Neuronal stem cell (in vitro differentiated cells): ENCODE data around the gene GABBR2.
"Not testable (repeated sequence)": the region's sequence is repeated elsewhere in the genome, so short reads cannot be mapped to it uniquely, and the experiment has no call there.

Source experiments
- DNase-seq: peaks from one replicate; pipeline ENCODE4 v3.0.0-alpha.2; 2013; ENCODE audit warnings: low spot score
- H2AFZ ChIP-seq: one replicate; pipeline ENCODE4 v1.6.1; 2013; ENCODE audit warnings: mild to moderate bottlenecking, low read length, inconsistent platforms
- H2AK5ac ChIP-seq: 2 replicates; pipeline ENCODE4 v1.6.1; 2013; ENCODE audit warnings: low read depth, mild to moderate bottlenecking, inconsistent platforms, low read length, moderate library complexity, mixed read lengths
- H2BK120ac ChIP-seq: 2 replicates; pipeline ENCODE4 v1.6.1; 2013; ENCODE audit warnings: low read depth, mild to moderate bottlenecking, inconsistent platforms, low read length, moderate library complexity, mixed read lengths
- H2BK12ac ChIP-seq: one replicate; pipeline ENCODE4 v1.6.1; 2013; ENCODE audit warnings: low read length, inconsistent platforms
- H2BK15ac ChIP-seq: 2 replicates; pipeline ENCODE4 v1.6.1; 2013; ENCODE audit warnings: mild to moderate bottlenecking, low read length, inconsistent platforms, mixed read lengths
- H2BK5ac ChIP-seq: one replicate; pipeline ENCODE4 v1.6.1; 2013; ENCODE audit warnings: inconsistent platforms, mild to moderate bottlenecking, low read length, moderate library complexity
- H3K14ac ChIP-seq: one replicate; pipeline ENCODE4 v1.6.1; 2013; ENCODE audit warnings: low read length, inconsistent platforms
- H3K18ac ChIP-seq: 2 replicates; pipeline ENCODE4 v1.6.1; 2013; ENCODE audit warnings: low read length, inconsistent platforms
- H3K23ac ChIP-seq: 2 replicates; pipeline ENCODE4 v1.6.1; 2013; ENCODE audit warnings: low read depth, mild to moderate bottlenecking, mixed read lengths, low read length, inconsistent platforms; ENCODE audit not compliant: poor library complexity
- H3K27ac ChIP-seq: replicated peaks from 3 replicates; pipeline ENCODE4 v1.5.1; 2013; ENCODE audit warnings: low read length, inconsistent platforms
- H3K27me3 ChIP-seq, 3 experiments: 2 replicates each; pipeline ENCODE4 v1.6.1; 2013; ENCODE audit warnings: low read length in 3 of 3, mild to moderate bottlenecking in 2 of 3, inconsistent platforms in 1 of 3, low read depth in 1 of 3, mixed read lengths in 1 of 3, moderate library complexity in 1 of 3; ENCODE audit not compliant: control insufficient read depth in 3 of 3, insufficient read depth in 3 of 3
- H3K36me3 ChIP-seq, 2 donors: replicated peaks in 1 of 2; 2 replicates each; pipeline ENCODE4 v1.6.1; 2013; ENCODE audit warnings: low read length in 2 of 2; ENCODE audit not compliant: control insufficient read depth in 2 of 2, insufficient read depth in 2 of 2
- H3K4ac ChIP-seq: 2 replicates; pipeline ENCODE4 v1.6.1; 2013; ENCODE audit warnings: inconsistent platforms, mild to moderate bottlenecking, low read length, moderate library complexity
- H3K4me1 ChIP-seq, 2 donors: 1 replicate in 1 of 2; 2 replicates in 1 of 2; pipeline ENCODE4 v1.6.1; 2013; ENCODE audit warnings: low read length in 2 of 2, low read depth in 1 of 2; ENCODE audit not compliant: control insufficient read depth in 2 of 2, insufficient read depth in 1 of 2
- H3K4me2 ChIP-seq: one replicate; pipeline ENCODE4 v1.6.1; 2013; ENCODE audit warnings: mild to moderate bottlenecking, low read length, inconsistent platforms; ENCODE audit not compliant: insufficient read depth, poor library complexity, severe bottlenecking
- H3K4me3 ChIP-seq, 2 donors: 2 replicates each; pipeline ENCODE4 v1.5.1; 2013; ENCODE audit warnings: low read length in 2 of 2, mild to moderate bottlenecking in 2 of 2, inconsistent platforms in 1 of 2, moderate library complexity in 1 of 2
- H3K79me1 ChIP-seq: one replicate; pipeline ENCODE4 v1.6.1; 2013; ENCODE audit warnings: low read depth, mild to moderate bottlenecking, inconsistent platforms, low read length, moderate library complexity
- H3K9ac ChIP-seq: one replicate; pipeline ENCODE4 v1.6.1; 2013; ENCODE audit warnings: mild to moderate bottlenecking, low read depth, low read length, inconsistent platforms; ENCODE audit not compliant: poor library complexity
- H3K9me3 ChIP-seq, 2 donors: replicated peaks in 1 of 2; 2 replicates each; pipeline versions ENCODE3 to v1.6.1; 2013; ENCODE audit warnings: low read length in 2 of 2, mild to moderate bottlenecking in 2 of 2, inconsistent platforms in 1 of 2, low read depth in 1 of 2, mixed read lengths in 1 of 2, moderate library complexity in 1 of 2; ENCODE audit not compliant: control insufficient read depth in 2 of 2, insufficient read depth in 1 of 2
- H4K8ac ChIP-seq: one replicate; pipeline ENCODE4 v1.6.1; 2013; ENCODE audit warnings: low read depth, mild to moderate bottlenecking, inconsistent platforms, low read length, moderate library complexity
- H4K91ac ChIP-seq: one replicate; pipeline ENCODE4 v1.6.1; 2013; ENCODE audit warnings: low read length, low read depth, mild to moderate bottlenecking, inconsistent platforms; ENCODE audit not compliant: poor library complexity
- WGBS, 2 donors: extraction: QIAGEN DNeasy Blood & Tissue Kit; methylation state at CpG; one replicate each; pipeline ENCODE4 v1.1.7; 2013; ENCODE audit warnings: missing lambda C conversion rate in 2 of 2, mixed read lengths in 1 of 2; ENCODE audit not compliant: insufficient read length in 2 of 2, insufficient replicate concordance in 1 of 2; ENCODE audit errors: extremely low coverage in 2 of 2; 5-methylcytosine and 5-hydroxymethylcytosine counted together

The GABBR2 gene

DNA sequence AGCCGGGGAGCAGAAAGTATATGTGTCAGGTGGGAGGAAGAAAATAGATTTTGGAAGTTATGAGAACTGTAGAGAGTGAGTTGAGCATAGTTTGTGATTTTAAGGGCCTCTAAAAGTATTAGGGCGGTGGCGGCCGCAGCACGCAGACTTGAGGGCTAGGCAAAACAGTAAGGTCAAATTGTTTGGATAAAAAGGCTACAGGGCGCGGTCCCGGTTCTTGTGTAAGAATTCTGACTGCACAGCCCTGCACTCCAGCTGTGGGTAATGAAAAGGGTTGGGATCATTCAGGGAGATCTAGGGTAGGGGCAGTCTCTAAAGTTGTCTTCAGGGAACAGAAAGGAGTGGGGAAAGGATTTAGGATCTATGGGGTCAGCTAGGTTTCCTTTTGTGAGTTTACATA lies 441.2 kb downstream of the GABBR2 start:
- H4K8ac ChIP-seq, H2BK12ac ChIP-seq, H2AFZ ChIP-seq, H3K4ac ChIP-seq, H3K4me3 ChIP-seq, H3K27ac ChIP-seq, H4K91ac ChIP-seq, H3K4me1 ChIP-seq, H2BK5ac ChIP-seq, H3K79me1 ChIP-seq, H3K18ac ChIP-seq, H3K9me3 ChIP-seq, H3K4me2 ChIP-seq, H3K36me3 ChIP-seq, H3K14ac ChIP-seq, H3K23ac ChIP-seq, H2AK5ac ChIP-seq, H2BK15ac ChIP-seq, H3K9ac ChIP-seq, H2BK120ac ChIP-seq, DNase-seq: not testable (repeated sequence)
- peaks cover 0 to 10% (median 0%) of the 10 kb centered on the region in 3 experiments for H3K27me3 ChIP-seq
- no CpG with 5 or more reads among the region's 8 CpGs for WGBS, 2 donors

DNA sequence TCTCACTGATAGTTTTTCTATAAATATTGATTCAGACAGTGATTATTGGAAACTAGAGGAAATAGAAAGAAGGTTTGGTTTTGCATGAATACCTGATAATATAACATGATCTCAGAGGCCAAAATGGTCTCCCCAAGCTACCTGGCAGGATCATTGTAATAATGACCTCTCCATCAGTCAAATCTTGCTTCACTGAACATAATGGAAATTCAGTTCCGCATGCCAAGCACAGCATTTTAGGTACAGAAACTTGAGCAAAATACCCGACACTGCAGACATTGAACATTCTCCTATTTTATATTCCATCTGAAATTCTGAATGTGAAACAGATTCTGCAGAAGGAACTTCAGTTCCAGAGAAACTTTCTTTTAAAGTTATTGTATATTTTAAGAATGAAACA lies 444.2 kb downstream of the GABBR2 start:
- H3K4me2 ChIP-seq, result no peak overlapping the region

DNA sequence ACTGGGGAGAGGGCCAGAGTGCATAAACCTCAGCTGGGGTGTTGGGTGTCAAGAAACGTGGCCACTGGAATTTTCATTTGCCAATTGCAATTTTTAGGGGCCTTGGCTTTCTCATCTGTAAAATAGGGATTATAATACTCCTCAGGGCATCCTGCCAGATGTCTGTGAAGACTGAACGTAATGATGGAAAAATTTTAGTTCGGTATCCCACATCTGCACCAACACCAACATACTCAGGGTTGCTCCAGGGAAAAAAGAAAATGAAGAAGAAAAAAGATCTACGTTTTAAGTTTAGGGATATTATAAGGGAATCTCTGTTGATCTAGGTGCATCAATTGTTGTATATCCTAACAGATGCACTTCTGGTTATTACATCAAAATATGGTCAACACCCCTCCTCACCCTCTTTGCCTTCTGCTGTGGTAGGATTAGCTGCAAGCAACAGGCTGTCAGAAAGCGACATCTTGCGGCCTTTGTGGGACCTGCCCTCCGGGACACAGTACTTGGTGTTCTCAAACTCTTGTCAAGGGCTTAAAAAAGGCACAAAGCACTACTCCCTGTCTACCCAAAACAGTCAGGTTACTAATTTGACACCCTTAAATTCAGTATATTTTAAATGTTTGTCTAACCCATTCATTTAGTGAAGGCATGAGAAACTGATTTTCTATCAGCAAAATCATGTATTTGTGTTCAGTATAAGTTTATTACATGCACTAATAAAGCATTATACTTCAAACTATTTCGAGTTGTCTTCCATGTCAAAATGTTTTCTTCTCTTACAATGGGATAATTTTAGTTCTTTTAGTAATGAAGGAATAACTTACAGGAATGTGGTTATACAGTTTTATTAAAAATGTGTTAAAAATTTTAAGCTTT lies 445.0 kb downstream of the GABBR2 start:
- no peak overlapping the region for H3K23ac ChIP-seq
- no peak overlapping the region for H2AFZ ChIP-seq
- H2AK5ac ChIP-seq, result no peak overlapping the region
- H2BK12ac ChIP-seq, result no peak overlapping the region
- H2BK15ac ChIP-seq, result no peak overlapping the region
- no peak overlapping the region for H2BK5ac ChIP-seq
- H3K79me1 ChIP-seq, result no peaks in the 10 kb centered on the region
- H3K4me2 ChIP-seq, result no peak overlapping the region
- no peaks in the 10 kb centered on the region for H3K9me3 ChIP-seq
- H3K4me1 ChIP-seq, result no peaks in the 10 kb centered on the region
- no CpG with 5 or more reads among the region's 8 CpGs for WGBS, 2 donors
- H3K4me3 ChIP-seq, result no peak overlapping the region
- H3K18ac ChIP-seq, result no peak overlapping the region
- peak; percentile 67 for DNase-seq
- no peak overlapping the region for H4K8ac ChIP-seq
- no peak overlapping the region for H2BK120ac ChIP-seq
- no peak overlapping the region for H4K91ac ChIP-seq
- no peaks in the 10 kb centered on the region for H3K36me3 ChIP-seq
- no peak overlapping the region for H3K14ac ChIP-seq
- peaks cover 0 to 8% (median 0%) of the 10 kb centered on the region in 3 experiments for H3K27me3 ChIP-seq
- no peak overlapping the region for H3K9ac ChIP-seq
- H3K4ac ChIP-seq, result no peak overlapping the region
- no peak overlapping the region for H3K27ac ChIP-seq

More for the DNA sequence above, 444.2 kb downstream of the GABBR2 start:
- Histone ChIP-seq H3K9me3 (no peaks in the 10 kb centered on the region), H4K91ac (no peak overlapping the region), H3K4me3 (no peak overlapping the region), H3K36me3 (no peaks in the 10 kb centered on the region), H2BK12ac (no peak overlapping the region), H2BK5ac (no peak overlapping the region), H3K4me1 (no peaks in the 10 kb centered on the region), H2BK120ac (no peak overlapping the region), H2AK5ac (no peak overlapping the region), H4K8ac (no peak overlapping the region), H3K9ac (no peak overlapping the region), H3K27ac (no peak overlapping the region), H3K18ac (no peak overlapping the region), H2BK15ac (no peak overlapping the region), H3K4ac (no peak overlapping the region), H2AFZ (no peak overlapping the region), H3K14ac (no peak overlapping the region), H3K79me1 (no peaks in the 10 kb centered on the region), H3K27me3 (peaks cover 0 to 10% (median 0%) of the 10 kb centered on the region in 3 experiments), H3K23ac (no peak overlapping the region)
- DNase-seq, result no peak
- WGBS, 2 donors, result no CpG with 5 or more reads among the region's 2 CpGs

DNA sequence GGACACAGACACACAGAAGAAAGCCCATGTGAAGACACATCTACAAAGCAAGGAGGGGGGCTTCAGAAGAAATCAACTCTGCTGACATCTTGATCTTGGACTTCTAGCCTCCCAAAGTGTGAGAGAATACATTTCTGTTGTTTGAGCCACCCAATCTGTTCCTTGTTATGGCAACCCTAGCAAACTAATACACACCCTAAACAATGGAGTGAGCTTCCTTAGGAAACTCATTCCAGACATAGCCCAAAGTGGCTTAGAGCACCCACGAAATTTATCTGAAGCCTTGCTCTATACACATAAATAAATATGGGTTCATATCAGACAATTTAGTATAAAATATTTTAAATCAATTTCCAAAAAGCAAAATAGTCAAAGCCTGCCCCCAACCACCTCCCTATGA lies 445.7 kb downstream of the GABBR2 start:
- Histone ChIP-seq H3K9me3 (no peaks in the 10 kb centered on the region), H3K4me2 (no peak overlapping the region), H4K91ac (no peak overlapping the region), H2BK120ac (no peak overlapping the region), H3K27me3 (peaks cover 0 to 7% (median 0%) of the 10 kb centered on the region in 3 experiments), H3K4me3 (no peak overlapping the region), H4K8ac (no peak overlapping the region), H2AFZ (no peak overlapping the region), H2BK5ac (no peak overlapping the region), H3K18ac (no peak overlapping the region), H3K36me3 (no peaks in the 10 kb centered on the region), H3K23ac (no peak overlapping the region), H3K4me1 (no peaks in the 10 kb centered on the region), H3K9ac (no peak overlapping the region), H3K4ac (no peak overlapping the region), H3K14ac (no peak overlapping the region), H2BK15ac (no peak overlapping the region), H2AK5ac (no peak overlapping the region), H3K27ac (no peak overlapping the region), H3K79me1 (no peaks in the 10 kb centered on the region), H2BK12ac (no peak overlapping the region)
- no peak for DNase-seq
- WGBS, 2 donors, result no CpG with 5 or more reads among the region's 1 CpG
